Measurements from ENCODE around the gene AOC3. TPM values are rescaled to one million over a fixed set of nuclear protein-coding genes. Genes with fewer than 3 reads are reported as not detected.

Gene AOC3
- total and polyA plus RNA-seq, 2 of the 13 experiments (the other 11 are each of a cell fraction or from before 2014, with no cell fraction given) = 8.7 to 51.7 TPM

DNA sequence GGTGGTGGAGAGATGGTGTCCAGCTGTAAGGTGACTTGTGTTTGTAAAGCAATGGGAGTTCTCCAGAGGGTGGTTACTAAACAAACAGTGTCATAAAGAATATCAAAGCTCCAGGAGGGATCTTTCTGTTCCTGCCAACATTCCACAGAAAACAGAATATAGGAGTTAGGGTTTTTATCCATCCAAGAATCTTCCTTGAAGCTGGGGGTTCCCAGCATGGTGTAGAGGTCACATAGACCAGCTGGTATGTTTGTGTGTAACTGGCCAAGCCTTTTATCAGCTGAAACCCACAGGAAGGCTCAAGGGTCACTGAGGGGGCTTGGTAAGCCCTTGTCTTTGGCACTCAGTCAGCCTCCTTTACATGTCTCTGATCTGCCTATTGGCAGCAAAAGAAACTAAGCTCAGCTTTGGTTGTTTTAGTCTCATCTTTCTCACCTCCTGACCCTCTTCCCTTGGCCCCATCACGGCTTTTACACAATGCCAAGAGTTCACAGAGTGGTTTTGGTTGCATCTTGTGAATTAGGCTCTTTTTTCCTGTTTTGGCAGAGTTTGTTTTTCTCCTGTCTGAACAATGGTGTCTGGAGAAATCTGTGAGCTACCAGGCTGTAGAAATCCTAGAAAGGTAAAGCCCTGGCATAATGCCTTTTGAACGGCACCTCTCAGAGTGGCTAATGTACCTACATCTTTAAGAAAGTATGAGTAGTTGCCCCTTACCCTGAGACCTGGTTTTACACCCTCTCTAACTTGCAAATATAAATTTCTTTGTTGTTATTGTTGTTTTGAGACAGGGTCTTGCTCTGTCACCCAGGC lies 47.7 kb upstream of the AOC3 start (continued):
- TF ChIP-seq, protein P1, sequence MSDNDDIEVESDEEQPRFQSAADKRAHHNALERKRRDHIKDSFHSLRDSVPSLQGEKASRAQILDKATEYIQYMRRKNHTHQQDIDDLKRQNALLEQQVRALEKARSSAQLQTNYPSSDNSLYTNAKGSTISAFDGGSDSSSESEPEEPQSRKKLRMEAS (IDR thresholded peaks at IDR 0.05) = peak; percentile 20; the same call in 1 of the 2 replicates
- TF ChIP-seq, protein P2, sequence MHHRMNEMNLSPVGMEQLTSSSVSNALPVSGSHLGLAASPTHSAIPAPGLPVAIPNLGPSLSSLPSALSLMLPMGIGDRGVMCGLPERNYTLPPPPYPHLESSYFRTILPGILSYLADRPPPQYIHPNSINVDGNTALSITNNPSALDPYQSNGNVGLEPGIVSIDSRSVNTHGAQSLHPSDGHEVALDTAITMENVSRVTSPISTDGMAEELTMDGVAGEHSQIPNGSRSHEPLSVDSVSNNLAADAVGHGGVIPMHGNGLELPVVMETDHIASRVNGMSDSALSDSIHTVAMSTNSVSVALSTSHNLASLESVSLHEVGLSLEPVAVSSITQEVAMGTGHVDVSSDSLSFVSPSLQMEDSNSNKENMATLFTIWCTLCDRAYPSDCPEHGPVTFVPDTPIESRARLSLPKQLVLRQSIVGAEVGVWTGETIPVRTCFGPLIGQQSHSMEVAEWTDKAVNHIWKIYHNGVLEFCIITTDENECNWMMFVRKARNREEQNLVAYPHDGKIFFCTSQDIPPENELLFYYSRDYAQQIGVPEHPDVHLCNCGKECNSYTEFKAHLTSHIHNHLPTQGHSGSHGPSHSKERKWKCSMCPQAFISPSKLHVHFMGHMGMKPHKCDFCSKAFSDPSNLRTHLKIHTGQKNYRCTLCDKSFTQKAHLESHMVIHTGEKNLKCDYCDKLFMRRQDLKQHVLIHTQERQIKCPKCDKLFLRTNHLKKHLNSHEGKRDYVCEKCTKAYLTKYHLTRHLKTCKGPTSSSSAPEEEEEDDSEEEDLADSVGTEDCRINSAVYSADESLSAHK (CRISPR knock-in tag; IDR thresholded peaks at IDR 0.05; ENCODE audit: borderline replicate concordance) = no peak
- TF ChIP-seq, protein P3, sequence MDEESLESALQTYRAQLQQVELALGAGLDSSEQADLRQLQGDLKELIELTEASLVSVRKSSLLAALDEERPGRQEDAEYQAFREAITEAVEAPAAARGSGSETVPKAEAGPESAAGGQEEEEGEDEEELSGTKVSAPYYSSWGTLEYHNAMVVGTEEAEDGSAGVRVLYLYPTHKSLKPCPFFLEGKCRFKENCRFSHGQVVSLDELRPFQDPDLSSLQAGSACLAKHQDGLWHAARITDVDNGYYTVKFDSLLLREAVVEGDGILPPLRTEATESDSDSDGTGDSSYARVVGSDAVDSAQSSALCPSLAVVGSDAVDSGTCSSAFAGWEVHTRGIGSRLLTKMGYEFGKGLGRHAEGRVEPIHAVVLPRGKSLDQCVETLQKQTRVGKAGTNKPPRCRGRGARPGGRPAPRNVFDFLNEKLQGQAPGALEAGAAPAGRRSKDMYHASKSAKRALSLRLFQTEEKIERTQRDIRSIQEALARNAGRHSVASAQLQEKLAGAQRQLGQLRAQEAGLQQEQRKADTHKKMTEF (CRISPR knock-in tag; IDR thresholded peaks at IDR 0.05) = peak; percentile 35; the same call in 1 of the 2 replicates
- TF ChIP-seq, protein P4, sequence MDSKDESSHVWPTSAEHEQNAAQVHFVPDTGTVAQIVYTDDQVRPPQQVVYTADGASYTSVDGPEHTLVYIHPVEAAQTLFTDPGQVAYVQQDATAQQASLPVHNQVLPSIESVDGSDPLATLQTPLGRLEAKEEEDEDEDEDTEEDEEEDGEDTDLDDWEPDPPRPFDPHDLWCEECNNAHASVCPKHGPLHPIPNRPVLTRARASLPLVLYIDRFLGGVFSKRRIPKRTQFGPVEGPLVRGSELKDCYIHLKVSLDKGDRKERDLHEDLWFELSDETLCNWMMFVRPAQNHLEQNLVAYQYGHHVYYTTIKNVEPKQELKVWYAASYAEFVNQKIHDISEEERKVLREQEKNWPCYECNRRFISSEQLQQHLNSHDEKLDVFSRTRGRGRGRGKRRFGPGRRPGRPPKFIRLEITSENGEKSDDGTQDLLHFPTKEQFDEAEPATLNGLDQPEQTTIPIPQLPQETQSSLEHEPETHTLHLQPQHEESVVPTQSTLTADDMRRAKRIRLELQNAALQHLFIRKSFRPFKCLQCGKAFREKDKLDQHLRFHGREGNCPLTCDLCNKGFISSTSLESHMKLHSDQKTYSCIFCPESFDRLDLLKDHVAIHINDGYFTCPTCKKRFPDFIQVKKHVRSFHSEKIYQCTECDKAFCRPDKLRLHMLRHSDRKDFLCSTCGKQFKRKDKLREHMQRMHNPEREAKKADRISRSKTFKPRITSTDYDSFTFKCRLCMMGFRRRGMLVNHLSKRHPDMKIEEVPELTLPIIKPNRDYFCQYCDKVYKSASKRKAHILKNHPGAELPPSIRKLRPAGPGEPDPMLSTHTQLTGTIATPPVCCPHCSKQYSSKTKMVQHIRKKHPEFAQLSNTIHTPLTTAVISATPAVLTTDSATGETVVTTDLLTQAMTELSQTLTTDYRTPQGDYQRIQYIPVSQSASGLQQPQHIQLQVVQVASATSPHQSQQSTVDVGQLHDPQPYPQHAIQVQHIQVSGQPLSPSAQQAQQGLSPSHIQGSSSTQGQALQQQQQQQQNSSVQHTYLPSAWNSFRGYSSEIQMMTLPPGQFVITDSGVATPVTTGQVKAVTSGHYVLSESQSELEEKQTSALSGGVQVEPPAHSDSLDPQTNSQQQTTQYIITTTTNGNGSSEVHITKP (CRISPR knock-in tag; IDR thresholded peaks at IDR 0.05; ENCODE audit: low read depth) = no peak
- TF ChIP-seq XRCC5 (optimal IDR thresholded peaks at IDR 0.05; ENCODE audit: low read length) (peak; percentile 67), KDM3A (CRISPR knock-in tag; IDR thresholded peaks at IDR 0.05; ENCODE audit: low read depth) (peak; percentile 8; the same call in 1 of the 2 replicates), ARNT (IDR thresholded peaks at IDR 0.05) (no peak), TSC22D2 (CRISPR knock-in tag; IDR thresholded peaks at IDR 0.05; ENCODE audit: borderline replicate concordance) (no peak), ISX (CRISPR knock-in tag; conservative IDR thresholded peaks at IDR 0.05) (no peak), ATAD3A (CRISPR knock-in tag; IDR thresholded peaks at IDR 0.05) (no peak), TCF12 (IDR thresholded peaks at IDR 0.05) (no peak), TCF12 (CRISPR knock-in tag; IDR thresholded peaks at IDR 0.05) (no peak), KDM1A (CRISPR knock-in tag; IDR thresholded peaks at IDR 0.05) (no peak), FOXM1 (CRISPR knock-in tag; IDR thresholded peaks at IDR 0.05) (no peak)
- TF ChIP-seq, protein P5, sequence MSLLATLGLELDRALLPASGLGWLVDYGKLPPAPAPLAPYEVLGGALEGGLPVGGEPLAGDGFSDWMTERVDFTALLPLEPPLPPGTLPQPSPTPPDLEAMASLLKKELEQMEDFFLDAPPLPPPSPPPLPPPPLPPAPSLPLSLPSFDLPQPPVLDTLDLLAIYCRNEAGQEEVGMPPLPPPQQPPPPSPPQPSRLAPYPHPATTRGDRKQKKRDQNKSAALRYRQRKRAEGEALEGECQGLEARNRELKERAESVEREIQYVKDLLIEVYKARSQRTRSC (CRISPR knock-in tag; IDR thresholded peaks at IDR 0.05; ENCODE audit: low read depth) = no peak
- TF ChIP-seq, protein P6, sequence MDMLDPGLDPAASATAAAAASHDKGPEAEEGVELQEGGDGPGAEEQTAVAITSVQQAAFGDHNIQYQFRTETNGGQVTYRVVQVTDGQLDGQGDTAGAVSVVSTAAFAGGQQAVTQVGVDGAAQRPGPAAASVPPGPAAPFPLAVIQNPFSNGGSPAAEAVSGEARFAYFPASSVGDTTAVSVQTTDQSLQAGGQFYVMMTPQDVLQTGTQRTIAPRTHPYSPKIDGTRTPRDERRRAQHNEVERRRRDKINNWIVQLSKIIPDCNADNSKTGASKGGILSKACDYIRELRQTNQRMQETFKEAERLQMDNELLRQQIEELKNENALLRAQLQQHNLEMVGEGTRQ (IDR thresholded peaks at IDR 0.05; ENCODE audit: low read depth, low read length) = no peak
- TF ChIP-seq, protein P6 (CRISPR knock-in tag; IDR thresholded peaks at IDR 0.05; ENCODE audit: borderline replicate concordance) = no peak

Measured in HepG2 (cell line).